ENCODE measurements around the gene PRG2.

Gene PRG2

GRCh38 chr11:57379732-57380131 is 10.7 kb downstream of the PRG2 start:
- no peak overlapping the region for H3K56ac ChIP-seq (ENCODE audit: low read length)
- H3K4me3 ChIP-seq (ENCODE audit: low read length): no peak overlapping the region
- no peak overlapping the region for H2BK120ac ChIP-seq (ENCODE audit: low read depth, low read length)
- no peak overlapping the region for H3K27ac ChIP-seq (ENCODE audit: low read depth, low read length)
- no peak overlapping the region for H2BK5ac ChIP-seq (ENCODE audit: low read length)
- H3K4me1 ChIP-seq (ENCODE audit: control insufficient read depth, low read depth, low read length): no peaks in the 10 kb centered on the region
- no peak overlapping the region for H3K4me2 ChIP-seq (ENCODE audit: low read length)
- no peak overlapping the region for H4K8ac ChIP-seq (ENCODE audit: low read depth, low read length)
- H3K18ac ChIP-seq (ENCODE audit: low read length): no peak overlapping the region
- H4K5ac ChIP-seq (ENCODE audit: low read length): no peak overlapping the region
- peak; percentile 81 for DNase-seq
- H3K79me1 ChIP-seq (ENCODE audit: low read length): no peaks in the 10 kb centered on the region
- no peaks in the 10 kb centered on the region for H3K27me3 ChIP-seq (ENCODE audit: insufficient read depth, low read length, poor library complexity)
- H3K79me2 ChIP-seq (ENCODE audit: control insufficient read depth, insufficient read depth, low read length): no peaks in the 10 kb centered on the region
- no peak overlapping the region for H2AK5ac ChIP-seq (ENCODE audit: low read length)
- H3K9ac ChIP-seq (ENCODE audit: low read length): no peak overlapping the region
- H3K4ac ChIP-seq (ENCODE audit: low read depth, low read length): no peak overlapping the region
- H2BK15ac ChIP-seq (replicated peaks; ENCODE audit: low read depth): no peak overlapping the region
- no peaks in the 10 kb centered on the region for H3K36me3 ChIP-seq (ENCODE audit: control insufficient read depth, insufficient read depth, low read length)
- WGBS (ENCODE audit: extremely low coverage, insufficient coverage, low lambda C conversion rate): no CpG with 5 or more reads among the region's 10 CpGs
- H3K23ac ChIP-seq (ENCODE audit: low read length): no peak overlapping the region

- Histone ChIP-seq H3K9ac (ENCODE audit: low read length) (no peak overlapping the region), H3K27me3 (ENCODE audit: insufficient read depth, low read length, poor library complexity) (no peaks in the 10 kb centered on the region), H3K79me1 (ENCODE audit: low read length) (no peaks in the 10 kb centered on the region), H4K5ac (ENCODE audit: low read length) (no peak overlapping the region), H2BK15ac (replicated peaks; ENCODE audit: low read depth) (no peak overlapping the region), H2BK5ac (ENCODE audit: low read length) (no peak overlapping the region), H3K23ac (ENCODE audit: low read length) (no peak overlapping the region), H3K56ac (ENCODE audit: low read length) (no peak overlapping the region), H3K4me1 (ENCODE audit: control insufficient read depth, low read depth, low read length) (no peaks in the 10 kb centered on the region), H3K4me2 (ENCODE audit: low read length) (no peak overlapping the region), H3K79me2 (ENCODE audit: control insufficient read depth, insufficient read depth, low read length) (no peaks in the 10 kb centered on the region), H2BK120ac (ENCODE audit: low read depth, low read length) (no peak overlapping the region), H3K4me3 (ENCODE audit: low read length) (no peak overlapping the region), H4K8ac (ENCODE audit: low read depth, low read length) (no peak overlapping the region), H3K36me3 (ENCODE audit: control insufficient read depth, insufficient read depth, low read length) (no peaks in the 10 kb centered on the region), H3K4ac (ENCODE audit: low read depth, low read length) (no peak overlapping the region), H3K27ac (ENCODE audit: low read depth, low read length) (no peak overlapping the region), H2AK5ac (ENCODE audit: low read length) (no peak overlapping the region), H3K18ac (ENCODE audit: low read length) (no peak overlapping the region)
- no peak for DNase-seq
Measured at GRCh38 chr11:57378186-57378585, 12.3 kb downstream of the PRG2 start.

- H3K27ac ChIP-seq (ENCODE audit: low read depth, low read length): no peak overlapping the region
- no peak overlapping the region for H3K9ac ChIP-seq (ENCODE audit: low read length)
- no peak overlapping the region for H3K18ac ChIP-seq (ENCODE audit: low read length)
- no peak overlapping the region for H2AK5ac ChIP-seq (ENCODE audit: low read length)
- no peak overlapping the region for H4K8ac ChIP-seq (ENCODE audit: low read depth, low read length)
- no peak overlapping the region for H2BK5ac ChIP-seq (ENCODE audit: low read length)
- H3K36me3 ChIP-seq (ENCODE audit: control insufficient read depth, insufficient read depth, low read length): no peaks in the 10 kb centered on the region
- no peak for DNase-seq
- H2BK15ac ChIP-seq (replicated peaks; ENCODE audit: low read depth): no peak overlapping the region
- H3K79me2 ChIP-seq (ENCODE audit: control insufficient read depth, insufficient read depth, low read length): no peaks in the 10 kb centered on the region
- no peaks in the 10 kb centered on the region for H3K27me3 ChIP-seq (ENCODE audit: insufficient read depth, low read length, poor library complexity)
- no peak overlapping the region for H2BK120ac ChIP-seq (ENCODE audit: low read depth, low read length)
- H4K5ac ChIP-seq (ENCODE audit: low read length): no peak overlapping the region
- H3K4me2 ChIP-seq (ENCODE audit: low read length): no peak overlapping the region
- no peaks in the 10 kb centered on the region for H3K79me1 ChIP-seq (ENCODE audit: low read length)
- H3K56ac ChIP-seq (ENCODE audit: low read length): no peak overlapping the region
- no CpG with 5 or more reads among the region's 5 CpGs for WGBS (ENCODE audit: extremely low coverage, insufficient coverage, low lambda C conversion rate)
- H3K4me3 ChIP-seq (ENCODE audit: low read length): no peak overlapping the region
- no peaks in the 10 kb centered on the region for H3K4me1 ChIP-seq (ENCODE audit: control insufficient read depth, low read depth, low read length)
- H3K23ac ChIP-seq (ENCODE audit: low read length): no peak overlapping the region
- H3K4ac ChIP-seq (ENCODE audit: low read depth, low read length): no peak overlapping the region
Measured at GRCh38 chr11:57377107-57377506, 13.3 kb downstream of the PRG2 start.

- H3K27me3 ChIP-seq (ENCODE audit: insufficient read depth, low read length, poor library complexity): no peaks in the 10 kb centered on the region
- no peaks in the 10 kb centered on the region for H3K79me2 ChIP-seq (ENCODE audit: control insufficient read depth, insufficient read depth, low read length)
- no peak overlapping the region for H3K18ac ChIP-seq (ENCODE audit: low read length)
- no peak overlapping the region for H3K56ac ChIP-seq (ENCODE audit: low read length)
- 100% methylated on average over 1 of the region's 26 CpGs for WGBS (ENCODE audit: extremely low coverage, insufficient coverage, low lambda C conversion rate)
- H3K27ac ChIP-seq (ENCODE audit: low read depth, low read length): no peak overlapping the region
- H3K4me1 ChIP-seq (ENCODE audit: control insufficient read depth, low read depth, low read length): no peaks in the 10 kb centered on the region
- H3K9ac ChIP-seq (ENCODE audit: low read length): no peak overlapping the region
- no peak overlapping the region for H2AK5ac ChIP-seq (ENCODE audit: low read length)
- H3K4ac ChIP-seq (ENCODE audit: low read depth, low read length): no peak overlapping the region
- H3K36me3 ChIP-seq (ENCODE audit: control insufficient read depth, insufficient read depth, low read length): no peaks in the 10 kb centered on the region
- no peak overlapping the region for H4K5ac ChIP-seq (ENCODE audit: low read length)
- no peaks in the 10 kb centered on the region for H3K79me1 ChIP-seq (ENCODE audit: low read length)
- H2BK5ac ChIP-seq (ENCODE audit: low read length): no peak overlapping the region
- no peak overlapping the region for H2BK120ac ChIP-seq (ENCODE audit: low read depth, low read length)
- H3K4me3 ChIP-seq (ENCODE audit: low read length): no peak overlapping the region
- no peak overlapping the region for H2BK15ac ChIP-seq (replicated peaks; ENCODE audit: low read depth)
- no peak overlapping the region for H3K23ac ChIP-seq (ENCODE audit: low read length)
- no peak for DNase-seq
- H4K8ac ChIP-seq (ENCODE audit: low read depth, low read length): no peak overlapping the region
- H3K4me2 ChIP-seq (ENCODE audit: low read length): no peak overlapping the region
Measured at GRCh38 chr11:57376095-57377090, 14.1 kb downstream of the PRG2 start.

GRCh38 chr11:57375490-57375889 is 15.0 kb downstream of the PRG2 start:
- Histone ChIP-seq H3K9ac (ENCODE audit: low read length) (no peak overlapping the region), H3K27ac (ENCODE audit: low read depth, low read length) (no peak overlapping the region), H3K79me1 (ENCODE audit: low read length) (no peaks in the 10 kb centered on the region), H4K8ac (ENCODE audit: low read depth, low read length) (no peak overlapping the region), H3K4me2 (ENCODE audit: low read length) (no peak overlapping the region), H3K79me2 (ENCODE audit: control insufficient read depth, insufficient read depth, low read length) (no peaks in the 10 kb centered on the region), H2AK5ac (ENCODE audit: low read length) (no peak overlapping the region), H3K56ac (ENCODE audit: low read length) (no peak overlapping the region), H3K23ac (ENCODE audit: low read length) (no peak overlapping the region), H3K27me3 (ENCODE audit: insufficient read depth, low read length, poor library complexity) (no peaks in the 10 kb centered on the region), H3K4ac (ENCODE audit: low read depth, low read length) (no peak overlapping the region), H3K4me1 (ENCODE audit: control insufficient read depth, low read depth, low read length) (no peaks in the 10 kb centered on the region), H4K5ac (ENCODE audit: low read length) (no peak overlapping the region), H2BK5ac (ENCODE audit: low read length) (no peak overlapping the region), H3K4me3 (ENCODE audit: low read length) (no peak overlapping the region), H3K36me3 (ENCODE audit: control insufficient read depth, insufficient read depth, low read length) (no peaks in the 10 kb centered on the region), H2BK15ac (replicated peaks; ENCODE audit: low read depth) (no peak overlapping the region), H2BK120ac (ENCODE audit: low read depth, low read length) (no peak overlapping the region), H3K18ac (ENCODE audit: low read length) (no peak overlapping the region)
- no CpG with 5 or more reads among the region's 2 CpGs for WGBS (ENCODE audit: extremely low coverage, insufficient coverage, low lambda C conversion rate)
- no peak for DNase-seq

- no peaks in the 10 kb centered on the region for H3K27me3 ChIP-seq (ENCODE audit: insufficient read depth, low read length, poor library complexity)
- H2AK5ac ChIP-seq (ENCODE audit: low read length): no peak overlapping the region
- no peak overlapping the region for H2BK15ac ChIP-seq (replicated peaks; ENCODE audit: low read depth)
- H3K4me2 ChIP-seq (ENCODE audit: low read length): no peak overlapping the region
- no peak overlapping the region for H3K27ac ChIP-seq (ENCODE audit: low read depth, low read length)
- H3K4ac ChIP-seq (ENCODE audit: low read depth, low read length): no peak overlapping the region
- no peak overlapping the region for H3K18ac ChIP-seq (ENCODE audit: low read length)
- no peak overlapping the region for H2BK120ac ChIP-seq (ENCODE audit: low read depth, low read length)
- H3K23ac ChIP-seq (ENCODE audit: low read length): no peak overlapping the region
- no peak overlapping the region for H4K5ac ChIP-seq (ENCODE audit: low read length)
- H3K4me1 ChIP-seq (ENCODE audit: control insufficient read depth, low read depth, low read length): no peaks in the 10 kb centered on the region
- no CpG with 5 or more reads among the region's 3 CpGs for WGBS (ENCODE audit: extremely low coverage, insufficient coverage, low lambda C conversion rate)
- H3K36me3 ChIP-seq (ENCODE audit: control insufficient read depth, insufficient read depth, low read length): no peaks in the 10 kb centered on the region
- no peaks in the 10 kb centered on the region for H3K79me2 ChIP-seq (ENCODE audit: control insufficient read depth, insufficient read depth, low read length)
- no peak overlapping the region for H4K8ac ChIP-seq (ENCODE audit: low read depth, low read length)
- no peak overlapping the region for H3K4me3 ChIP-seq (ENCODE audit: low read length)
- H3K56ac ChIP-seq (ENCODE audit: low read length): no peak overlapping the region
- H3K79me1 ChIP-seq (ENCODE audit: low read length): no peaks in the 10 kb centered on the region
- H3K9ac ChIP-seq (ENCODE audit: low read length): no peak overlapping the region
- DNase-seq: no peak
- H2BK5ac ChIP-seq (ENCODE audit: low read length): no peak overlapping the region
Measured at GRCh38 chr11:57374966-57375365, 15.5 kb downstream of the PRG2 start.
